Thymus (tissue), 11 donors: ENCODE measurements around the gene RNF166. TPM values are rescaled to one million over a fixed set of nuclear protein-coding genes. Genes with fewer than 3 reads are reported as not detected.

Source experiments
- DNase-seq, 9 donors: peaks; one replicate each; pipeline ENCODE4 v3.0.0-alpha.2; 2013; ENCODE audit warnings: low spot score in 9 of 9, low read depth in 6 of 9, missing footprints in 1 of 9
- H3K27ac ChIP-seq, 2 donors: one replicate each; pipeline ENCODE4 v1.5.1; 2013; ENCODE audit warnings: control low read depth in 1 of 2, low read depth in 1 of 2, low read length in 1 of 2, mild to moderate bottlenecking in 1 of 2, moderate library complexity in 1 of 2
- H3K27me3 ChIP-seq, 2 donors: one replicate each; pipeline ENCODE4 v1.5.1; 2013; ENCODE audit warnings: low read length in 1 of 2; ENCODE audit not compliant: control insufficient read depth in 2 of 2, insufficient read depth in 1 of 2
- H3K36me3 ChIP-seq, 2 donors: one replicate each; pipeline ENCODE4 v1.5.1; 2013; ENCODE audit warnings: low read length in 1 of 2, mild to moderate bottlenecking in 1 of 2, moderate library complexity in 1 of 2; ENCODE audit not compliant: control insufficient read depth in 2 of 2, insufficient read depth in 2 of 2
- H3K4me1 ChIP-seq, 2 donors: one replicate each; pipeline ENCODE4 v1.5.1; 2013; ENCODE audit warnings: low read length in 2 of 2; ENCODE audit not compliant: control insufficient read depth in 2 of 2, insufficient read depth in 2 of 2
- H3K4me3 ChIP-seq, 2 donors: one replicate each; pipeline ENCODE4 v1.5.1; 2013; ENCODE audit warnings: low read length in 2 of 2, control low read depth in 1 of 2, mild to moderate bottlenecking in 1 of 2
- H3K9me3 ChIP-seq, 2 donors: one replicate each; pipeline ENCODE4 v1.5.1; 2013; ENCODE audit warnings: low read length in 1 of 2, mild to moderate bottlenecking in 1 of 2; ENCODE audit not compliant: control insufficient read depth in 2 of 2, insufficient read depth in 1 of 2
- WGBS: extraction: QIAGEN DNeasy Blood & Tissue Kit; methylation state at CpG from one replicate; pipeline ENCODE4 v1.1.7; 2013; 5-methylcytosine and 5-hydroxymethylcytosine counted together
- polyA plus RNA-seq: library from polyadenylated mRNA; stranded (reverse); fragments of 200-250 nt; gene quantifications from one replicate; pipeline ENCODE4 v1.2.3, GENCODE V29; 2013
- total RNA-seq: library from RNA; stranded (reverse); fragments of 120-200 nt; gene quantifications from one replicate; pipeline ENCODE4 v1.2.4, GENCODE V29; 2013
- donor health status: healthy.

Gene RNF166
- total and polyA plus RNA-seq, 2 donors, result 32.6 to 144 TPM

DNA sequence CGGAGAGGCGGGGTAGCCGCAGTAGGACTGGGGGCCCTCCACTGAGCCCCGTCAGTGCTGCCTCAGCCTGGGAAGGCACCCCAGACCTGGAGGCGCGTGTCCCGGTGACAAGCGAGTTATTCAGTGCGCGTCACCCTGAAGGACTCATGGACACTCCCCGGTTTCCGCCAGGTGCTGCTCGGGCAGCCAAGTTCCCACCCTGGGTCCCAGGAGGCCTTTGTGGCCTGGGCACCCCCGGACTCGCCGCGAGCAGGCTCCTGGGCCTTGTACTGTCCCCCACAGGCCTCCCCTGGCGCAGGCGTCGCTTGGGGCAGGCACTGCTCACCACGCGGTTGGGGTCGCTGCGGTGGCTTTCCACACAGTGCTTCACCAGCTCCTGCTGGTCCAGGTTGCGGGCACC is 7.6 kb downstream of the RNF166 start:
- Histone ChIP-seq H3K36me3 (peaks cover 49 to 53% of the 10 kb centered on the region in 2 donors), H3K27ac (peak overlapping the region in 1 of 2 donors; percentile 36), H3K9me3 (peaks cover 2 to 6% of the 10 kb centered on the region in 2 donors), H3K27me3 (no peaks in the 10 kb centered on the region), H3K4me1 (peaks cover 29 to 69% of the 10 kb centered on the region in 2 donors), H3K4me3 (no peak overlapping the region)
- 95% methylated on average over 25 of the region's 25 CpGs for WGBS
- DNase-seq, result no peak

- Histone ChIP-seq H3K4me3 (no peak overlapping the region), H3K9me3 (peaks cover 2 to 11% of the 10 kb centered on the region in 2 donors), H3K4me1 (peaks cover 29 to 69% of the 10 kb centered on the region in 2 donors), H3K27me3 (no peaks in the 10 kb centered on the region), H3K27ac (peak overlapping the region in 1 of 2 donors; percentile 36), H3K36me3 (peaks cover 49 to 53% of the 10 kb centered on the region in 2 donors)
- DNase-seq, result peak in 1 of 9 donors; percentile 59
- WGBS, result 71% methylated on average over 37 of the region's 37 CpGs
These were observed 8.2 kb downstream of the RNF166 start for GRCh38 chr16:88697831-88698615.

DNA sequence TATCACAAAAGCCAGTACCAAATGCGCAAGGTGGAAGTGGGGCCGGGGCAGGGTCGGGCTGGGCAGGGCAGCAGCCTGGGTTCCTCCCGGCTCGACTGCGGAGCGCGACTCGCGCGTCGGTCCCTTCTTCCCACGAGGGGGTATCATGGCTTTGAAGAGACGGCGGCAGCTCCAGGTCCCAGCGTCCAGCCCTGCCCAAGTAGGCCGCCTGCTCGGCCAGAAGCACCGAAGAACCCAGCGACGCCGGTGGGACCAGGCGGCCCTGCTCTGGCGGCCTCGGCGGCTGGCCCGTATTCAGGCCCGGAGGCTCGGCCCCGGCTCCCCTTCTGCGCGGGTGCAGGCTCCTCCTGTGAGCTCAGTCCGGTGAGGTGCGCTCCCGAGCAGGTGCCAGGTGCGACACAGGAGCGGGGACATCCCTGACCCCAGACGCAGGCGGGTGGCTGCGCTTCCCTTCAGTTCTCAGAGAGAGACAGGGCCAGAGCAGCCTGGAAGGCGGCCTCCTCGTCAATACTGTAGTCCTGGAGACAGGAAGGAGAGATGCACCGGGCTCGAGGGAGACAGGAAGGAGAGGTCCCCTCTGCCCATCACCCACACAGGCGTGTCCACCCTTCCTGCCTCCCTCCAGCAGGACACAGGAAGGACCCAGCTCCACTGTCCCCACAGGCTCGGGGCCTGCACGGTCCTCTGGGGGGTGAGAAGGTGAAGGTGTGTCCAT is 8.9 kb downstream of the RNF166 start:
- no peak for DNase-seq
- Histone ChIP-seq H3K9me3 (peaks cover 2 to 14% of the 10 kb centered on the region in 2 donors), H3K36me3 (peaks cover 49 to 53% of the 10 kb centered on the region in 2 donors), H3K4me3 (no peak overlapping the region), H3K27me3 (peaks cover 0 to 2% of the 10 kb centered on the region in 2 donors), H3K27ac (no peak overlapping the region), H3K4me1 (peaks cover 29 to 69% of the 10 kb centered on the region in 2 donors)
- WGBS, result 97% methylated on average over 47 of the region's 47 CpGs

DNA sequence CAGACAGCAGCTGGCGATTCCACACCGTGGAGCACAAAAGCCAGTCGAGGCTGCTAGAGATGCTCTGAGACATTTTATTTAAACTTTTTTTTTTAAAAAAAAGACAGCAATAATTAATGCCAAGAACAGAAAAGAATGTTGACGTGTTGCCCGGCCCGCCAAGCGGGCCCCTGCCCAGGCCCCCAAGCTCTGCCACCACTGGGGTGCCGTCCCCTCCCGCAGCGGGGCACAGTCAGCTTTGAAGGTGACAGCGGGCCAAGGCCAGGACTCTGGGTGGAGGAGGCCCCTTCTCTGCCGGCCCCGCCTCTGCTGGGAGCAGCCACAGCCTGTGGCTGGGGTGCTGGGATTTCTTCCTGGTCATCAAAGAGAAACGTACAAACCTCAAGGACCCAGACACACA is 9.8 kb downstream of the RNF166 start:
- Histone ChIP-seq H3K27me3 (peaks cover 0 to 8% of the 10 kb centered on the region in 2 donors), H3K4me1 (peaks cover 28 to 69% of the 10 kb centered on the region in 2 donors), H3K4me3 (no peak overlapping the region), H3K9me3 (peaks cover 0 to 14% of the 10 kb centered on the region in 2 donors), H3K27ac (no peak overlapping the region), H3K36me3 (peaks cover 47 to 50% of the 10 kb centered on the region in 2 donors)
- WGBS, result 90% methylated on average over 14 of the region's 14 CpGs
- DNase-seq, result no peak

DNA sequence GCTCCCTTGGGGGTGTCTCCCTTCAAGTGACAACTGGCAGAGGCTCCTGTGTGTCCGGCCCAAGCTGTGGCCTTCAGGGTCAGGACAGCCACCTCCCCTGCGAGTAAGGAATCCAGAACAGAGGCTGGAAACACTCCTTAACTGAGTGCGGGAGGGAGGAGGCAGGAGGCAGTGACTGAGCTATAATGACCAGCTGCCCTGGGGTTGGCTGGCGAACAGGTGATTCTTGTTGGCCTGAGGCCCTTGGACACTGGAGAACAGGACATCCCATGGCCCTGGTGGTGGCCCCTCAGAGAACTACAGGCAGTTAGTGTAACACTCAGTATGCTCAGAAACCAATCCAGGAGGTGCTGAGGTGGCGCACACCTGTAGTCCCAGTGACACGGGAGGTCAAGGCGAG is 10.5 kb downstream of the RNF166 start:
- no peak for DNase-seq
- Histone ChIP-seq H3K27ac (no peak overlapping the region), H3K27me3 (peaks cover 0 to 13% of the 10 kb centered on the region in 2 donors), H3K4me1 (peaks cover 25 to 68% of the 10 kb centered on the region in 2 donors), H3K4me3 (no peak overlapping the region), H3K9me3 (peaks cover 0 to 14% of the 10 kb centered on the region in 2 donors), H3K36me3 (peaks cover 47 to 50% of the 10 kb centered on the region in 2 donors)
- WGBS, result 98% methylated on average over 7 of the region's 7 CpGs

DNA sequence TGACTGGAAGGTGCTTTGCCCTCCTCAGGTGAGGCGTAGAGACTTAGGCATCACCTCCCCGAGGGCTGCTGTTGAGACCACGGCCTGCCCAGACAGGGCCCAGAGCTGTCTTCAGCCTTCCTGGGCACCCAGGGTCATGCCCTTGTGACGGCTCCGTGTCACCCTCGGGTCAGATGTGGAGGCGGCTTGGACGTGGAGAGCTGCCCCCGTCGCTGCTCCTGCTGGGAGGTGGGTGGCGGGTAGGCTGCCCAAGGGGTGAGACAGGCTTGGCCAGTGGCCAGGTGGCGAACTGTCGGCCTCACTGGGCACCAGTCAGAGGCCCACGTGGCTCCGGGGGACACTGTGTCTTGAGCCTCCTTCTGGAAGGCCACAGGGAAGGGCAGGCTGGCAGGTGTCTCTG is 11.0 kb downstream of the RNF166 start:
- peaks cover 0 to 16% of the 10 kb centered on the region in 2 donors for H3K27me3 ChIP-seq
- H3K27ac ChIP-seq, result no peak overlapping the region
- H3K4me3 ChIP-seq, result no peak overlapping the region
- DNase-seq, result no peak
- peaks cover 46 to 49% of the 10 kb centered on the region in 2 donors for H3K36me3 ChIP-seq
- H3K4me1 ChIP-seq, result peaks cover 22 to 65% of the 10 kb centered on the region in 2 donors
- WGBS, result 97% methylated on average over 15 of the region's 15 CpGs
- H3K9me3 ChIP-seq, result peaks cover 0 to 14% of the 10 kb centered on the region in 2 donors

DNA sequence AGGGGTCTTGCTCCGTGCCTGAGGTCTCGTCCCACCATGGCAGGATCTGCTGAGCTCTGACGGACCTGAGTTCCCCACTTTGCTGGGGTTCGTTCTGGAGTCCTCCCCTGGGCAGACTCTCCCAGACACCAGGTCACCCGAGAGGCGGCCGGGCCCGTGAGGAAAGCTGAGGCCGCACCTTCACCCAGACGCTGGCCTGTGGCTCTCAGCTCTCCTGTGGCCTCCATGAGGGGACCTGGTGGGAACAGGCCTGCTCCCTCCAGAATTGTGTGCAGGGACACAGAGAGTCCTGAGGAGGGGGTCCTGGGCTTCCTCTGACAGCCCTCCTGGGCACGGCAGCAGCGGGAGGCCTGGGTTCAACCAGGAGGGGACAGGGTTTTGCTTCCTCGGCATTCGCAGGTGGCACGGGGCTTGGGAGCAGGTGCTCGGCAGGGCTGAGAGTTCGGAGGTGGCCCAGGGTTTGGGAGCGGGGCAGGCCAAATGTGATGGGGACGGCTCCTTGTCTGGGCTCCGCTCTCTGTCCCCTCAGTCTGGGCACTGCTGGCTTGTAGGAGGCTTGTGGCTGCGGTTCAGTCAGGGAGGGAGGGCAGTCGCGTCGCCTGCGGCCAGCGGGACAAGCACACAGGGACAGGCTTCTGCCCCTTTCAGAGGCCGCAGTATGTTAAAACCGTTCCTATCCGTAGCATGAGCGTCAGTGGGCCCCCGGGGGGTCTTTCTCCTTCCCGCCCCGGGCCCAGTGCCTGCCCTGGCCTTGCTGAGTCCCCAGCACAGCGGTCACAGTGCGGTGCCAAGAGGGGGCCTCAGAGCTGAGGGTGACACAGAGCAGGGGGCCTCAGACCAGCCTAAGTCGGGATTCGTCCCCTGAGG is 11.8 kb downstream of the RNF166 start:
- Histone ChIP-seq H3K4me1 (peaks cover 17 to 58% of the 10 kb centered on the region in 2 donors), H3K27me3 (peaks cover 0 to 16% of the 10 kb centered on the region in 2 donors), H3K27ac (no peak overlapping the region), H3K4me3 (no peak overlapping the region), H3K36me3 (peaks cover 38 to 41% of the 10 kb centered on the region in 2 donors), H3K9me3 (peaks cover 0 to 14% of the 10 kb centered on the region in 2 donors)
- 98% methylated on average over 37 of the region's 37 CpGs for WGBS
- no peak for DNase-seq

GRCh38 chr16:88693420-88694177 is 12.6 kb downstream of the RNF166 start:
- WGBS, result 77% methylated on average over 39 of the region's 39 CpGs
- Histone ChIP-seq H3K4me3 (no peak overlapping the region), H3K9me3 (peaks cover 0 to 10% of the 10 kb centered on the region in 2 donors), H3K27ac (no peak overlapping the region), H3K27me3 (peaks cover 0 to 17% of the 10 kb centered on the region in 2 donors), H3K36me3 (peaks cover 29 to 33% of the 10 kb centered on the region in 2 donors), H3K4me1 (peaks cover 17 to 49% of the 10 kb centered on the region in 2 donors)
- DNase-seq, result peak in 1 of 9 donors; percentile 53
